ENCODE results near the gene ATP6AP1.

The ATP6AP1 gene

DNA sequence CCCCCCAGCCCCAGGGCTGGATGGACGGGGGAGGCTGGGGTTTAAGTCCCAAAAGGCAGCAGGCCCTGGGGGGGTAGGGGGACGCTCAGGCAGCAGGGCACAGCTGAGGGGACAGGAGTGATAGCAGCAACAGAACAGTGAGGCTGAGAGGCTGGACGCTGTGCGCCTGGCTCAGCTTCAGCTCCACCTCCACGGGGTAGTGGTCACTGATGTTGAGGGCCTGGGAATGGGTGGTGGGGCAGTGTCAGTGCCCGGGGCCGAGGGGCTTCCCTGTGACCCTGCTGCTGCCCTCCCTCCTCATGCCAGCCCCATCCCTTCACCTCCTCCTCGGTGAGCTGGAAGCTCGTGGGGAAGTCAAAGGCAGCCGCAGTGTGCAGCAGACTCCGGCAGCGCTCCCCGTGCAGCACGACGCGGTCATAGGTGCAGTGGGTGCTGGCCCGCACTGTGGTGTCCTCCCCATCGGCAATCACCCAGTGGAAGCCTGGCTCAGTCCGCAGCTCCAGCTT is 25.8 kb upstream of the ATP6AP1 start:
- no peak for DNase-seq (ENCODE audit: extremely low read depth, low read depth)
- H3K4me3 ChIP-seq (replicated peaks; ENCODE audit: low read depth, low read length): no peak overlapping the region
- TF ChIP-seq, protein P1, sequence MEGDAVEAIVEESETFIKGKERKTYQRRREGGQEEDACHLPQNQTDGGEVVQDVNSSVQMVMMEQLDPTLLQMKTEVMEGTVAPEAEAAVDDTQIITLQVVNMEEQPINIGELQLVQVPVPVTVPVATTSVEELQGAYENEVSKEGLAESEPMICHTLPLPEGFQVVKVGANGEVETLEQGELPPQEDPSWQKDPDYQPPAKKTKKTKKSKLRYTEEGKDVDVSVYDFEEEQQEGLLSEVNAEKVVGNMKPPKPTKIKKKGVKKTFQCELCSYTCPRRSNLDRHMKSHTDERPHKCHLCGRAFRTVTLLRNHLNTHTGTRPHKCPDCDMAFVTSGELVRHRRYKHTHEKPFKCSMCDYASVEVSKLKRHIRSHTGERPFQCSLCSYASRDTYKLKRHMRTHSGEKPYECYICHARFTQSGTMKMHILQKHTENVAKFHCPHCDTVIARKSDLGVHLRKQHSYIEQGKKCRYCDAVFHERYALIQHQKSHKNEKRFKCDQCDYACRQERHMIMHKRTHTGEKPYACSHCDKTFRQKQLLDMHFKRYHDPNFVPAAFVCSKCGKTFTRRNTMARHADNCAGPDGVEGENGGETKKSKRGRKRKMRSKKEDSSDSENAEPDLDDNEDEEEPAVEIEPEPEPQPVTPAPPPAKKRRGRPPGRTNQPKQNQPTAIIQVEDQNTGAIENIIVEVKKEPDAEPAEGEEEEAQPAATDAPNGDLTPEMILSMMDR (IDR thresholded peaks at IDR 0.05; ENCODE audit: low read depth, low read length, missing control alignments): no peak

DNA sequence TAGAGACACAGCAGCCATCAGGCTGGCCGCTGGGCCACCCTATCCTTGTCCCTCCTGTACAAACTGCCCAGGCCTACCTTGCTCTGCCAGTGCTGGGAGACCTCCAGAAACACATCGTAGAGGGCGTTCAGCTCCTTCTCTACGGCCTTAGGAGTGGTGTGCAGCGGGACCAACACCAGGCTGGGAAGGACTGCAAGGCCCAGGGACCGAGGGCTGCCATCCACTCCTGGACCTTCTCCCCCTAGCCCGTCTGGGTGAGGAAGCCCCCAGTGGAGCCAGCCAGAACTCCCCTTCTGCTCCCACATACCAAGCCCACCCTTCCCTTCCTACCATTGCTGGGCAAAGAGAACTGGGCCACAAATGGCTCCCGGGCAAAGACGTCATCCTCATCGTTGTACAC is 25.3 kb upstream of the ATP6AP1 start:
- DNase-seq (ENCODE audit: extremely low read depth, low read depth): no peak
- no peak overlapping the region for H3K4me3 ChIP-seq (replicated peaks; ENCODE audit: low read depth, low read length)
- TF ChIP-seq, protein P1 (IDR thresholded peaks at IDR 0.05; ENCODE audit: low read depth, low read length, missing control alignments): no peak

DNA sequence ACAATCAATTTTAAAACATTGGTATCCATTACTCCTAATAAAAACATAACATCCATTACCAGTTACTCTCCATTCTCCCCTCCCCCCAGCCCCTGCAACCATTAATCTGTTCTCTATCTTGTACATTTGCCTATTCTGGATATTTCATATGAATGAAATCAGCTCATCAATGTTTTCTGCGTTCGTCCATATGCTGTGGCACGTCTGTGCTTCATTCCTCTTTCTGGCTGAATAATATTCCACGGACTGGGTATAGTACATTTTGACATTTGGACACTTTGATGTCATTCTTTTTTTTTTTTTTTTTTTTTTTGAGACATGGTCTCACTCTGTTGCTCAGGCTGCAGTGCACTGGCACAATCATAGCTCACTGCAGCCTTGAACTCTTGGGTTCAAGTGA is 24.6 kb upstream of the ATP6AP1 start:
- no peak for DNase-seq (ENCODE audit: extremely low read depth, low read depth)
- H3K4me3 ChIP-seq (replicated peaks; ENCODE audit: low read depth, low read length): no peak overlapping the region
- TF ChIP-seq, protein P1 (IDR thresholded peaks at IDR 0.05; ENCODE audit: low read depth, low read length, missing control alignments): no peak

DNA sequence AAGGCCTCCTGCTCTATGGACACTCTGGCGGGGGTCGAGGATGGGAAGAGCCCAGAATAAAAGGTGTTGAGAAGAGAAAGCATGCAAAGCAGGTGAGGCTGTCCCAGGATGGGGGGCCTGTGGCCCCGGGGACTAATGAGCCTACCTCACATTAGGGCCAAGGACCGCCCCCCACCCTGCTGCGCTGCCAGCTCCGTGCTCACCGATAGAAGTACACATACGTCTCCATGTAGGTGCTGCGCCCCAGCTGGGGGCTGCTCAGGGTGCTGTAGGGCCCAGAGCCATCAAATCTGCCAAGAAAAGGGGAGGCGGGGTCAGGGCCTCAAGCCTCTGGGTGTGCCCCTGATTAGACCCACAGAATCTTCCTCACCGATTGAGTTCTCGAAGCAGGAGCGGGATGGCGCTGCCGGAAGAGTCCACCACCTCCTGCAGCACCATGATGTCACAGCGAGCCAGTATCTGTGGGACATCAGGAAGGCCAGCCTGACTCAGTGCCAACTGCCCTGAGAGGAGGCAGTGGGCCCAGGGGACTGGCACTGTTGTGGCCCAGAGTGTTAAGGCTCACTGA is 23.8 kb upstream of the ATP6AP1 start:
- DNase-seq (ENCODE audit: extremely low read depth, low read depth): no peak
- TF ChIP-seq, protein P1 (IDR thresholded peaks at IDR 0.05; ENCODE audit: low read depth, low read length, missing control alignments): no peak
- H3K4me3 ChIP-seq (replicated peaks; ENCODE audit: low read depth, low read length): no peak overlapping the region

DNA sequence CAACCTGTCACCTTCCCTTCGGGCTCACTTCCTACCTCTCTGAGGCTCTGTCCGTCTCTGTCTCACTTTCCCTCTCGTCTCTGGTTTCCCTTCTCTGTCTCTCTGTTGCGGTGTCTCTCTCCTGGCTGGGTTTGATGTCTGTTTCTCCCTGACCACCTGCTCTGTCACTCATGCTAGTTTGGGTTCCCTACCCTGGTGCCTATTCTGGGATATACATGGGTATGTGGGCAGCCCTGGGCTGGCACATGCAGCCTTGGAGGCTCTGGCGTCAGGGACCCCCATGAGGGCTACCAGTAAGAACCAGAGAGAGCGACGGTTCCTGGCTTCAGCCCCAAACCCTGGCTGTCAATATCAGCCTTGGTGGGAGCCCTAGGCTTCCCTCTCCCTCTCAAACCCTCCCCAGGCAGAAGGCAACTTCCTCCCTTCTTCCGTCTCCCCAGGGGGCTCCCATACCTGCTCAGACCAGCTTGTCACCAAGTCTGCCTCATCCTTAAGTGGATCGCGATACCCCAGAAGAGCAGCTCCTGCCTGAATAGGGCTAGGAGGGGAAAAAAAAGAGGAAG is 19.7 kb upstream of the ATP6AP1 start:
- DNase-seq (ENCODE audit: extremely low read depth, low read depth): no peak
- H3K4me3 ChIP-seq (replicated peaks; ENCODE audit: low read depth, low read length): peak overlapping the region; percentile 38
- TF ChIP-seq, protein P1 (IDR thresholded peaks at IDR 0.05; ENCODE audit: low read depth, low read length, missing control alignments): no peak

DNA sequence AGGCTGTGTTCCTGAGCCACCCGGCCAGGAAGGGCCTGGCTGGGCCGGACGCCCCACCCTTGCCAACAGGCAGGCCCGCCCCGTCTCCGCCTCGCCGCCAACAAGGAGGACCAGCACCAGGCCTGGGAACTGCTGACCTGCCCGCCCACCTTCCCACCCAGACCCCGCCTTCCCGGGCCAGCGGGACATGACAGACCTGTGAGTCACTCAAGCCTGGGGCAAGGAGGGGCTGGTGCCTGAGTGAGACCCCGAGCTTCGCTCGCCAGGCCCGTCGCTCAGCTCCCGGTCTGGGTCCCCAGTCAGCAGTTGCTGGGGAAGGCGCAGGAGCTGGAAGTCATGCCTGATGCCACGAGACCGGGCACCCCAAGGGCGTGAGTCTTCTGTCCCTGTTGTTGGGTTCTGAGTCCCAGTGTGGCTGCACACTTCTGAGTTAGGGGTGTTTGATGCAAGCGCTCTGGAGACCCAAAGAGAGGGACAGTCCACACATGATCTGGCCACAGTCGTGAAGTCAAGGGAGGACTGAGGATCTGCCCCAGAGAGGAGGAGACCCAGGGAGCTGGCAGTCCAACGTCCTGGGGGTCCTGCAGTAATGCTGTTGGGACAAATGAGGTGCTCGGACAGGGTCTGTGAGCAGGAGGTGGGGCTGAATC is 19.1 kb upstream of the ATP6AP1 start, which contains the start of gene DNASE1L1:
Gene DNASE1L1, minus strand, starts transcription at position 33 of the 650 bp plus-strand sequence. CDS start 3,686 bp downstream, outside the sequence.
- no peak for DNase-seq (ENCODE audit: extremely low read depth, low read depth)
- H3K4me3 ChIP-seq (replicated peaks; ENCODE audit: low read depth, low read length): peak within 1 kb of the TSS; percentile 38
- TF ChIP-seq, protein P1 (IDR thresholded peaks at IDR 0.05; ENCODE audit: low read depth, low read length, missing control alignments): no peak

Data from HFF-Myc (cell line).